GM21619 (cell line): ENCODE results near the gene FRMPD1.

ENCODE experiments used
- ATAC-seq: cut with Tn5 transposase; IDR thresholded peaks from one replicate; pipeline ENCODE4 v1.9.1; 2021; ENCODE audit not compliant: unreplicated experiment

Gene FRMPD1

GRCh38 chr9:37632479-37632878, 18.3 kb upstream of the FRMPD1 start:
- no peak for ATAC-seq

- no peak for ATAC-seq
These were observed 14.9 kb upstream of the FRMPD1 start for GRCh38 chr9:37635808-37636207.

- no peak for ATAC-seq
These were observed 14.0 kb upstream of the FRMPD1 start for GRCh38 chr9:37636511-37637448.

- no peak for ATAC-seq
These were observed 11.5 kb upstream of the FRMPD1 start for GRCh38 chr9:37639109-37639762.

- ATAC-seq = no peak
These were observed 10.9 kb upstream of the FRMPD1 start for GRCh38 chr9:37639841-37640240.

- no peak for ATAC-seq
These were observed 10.5 kb upstream of the FRMPD1 start for GRCh38 chr9:37640246-37640645.

- ATAC-seq = no peak
These were observed 9.4 kb upstream of the FRMPD1 start for GRCh38 chr9:37641331-37641730.

- ATAC-seq = no peak
These were observed 7.5 kb upstream of the FRMPD1 start for GRCh38 chr9:37643214-37643613.

- ATAC-seq = no peak
These were observed 4.7 kb upstream of the FRMPD1 start for GRCh38 chr9:37645903-37646506.

GRCh38 chr9:37650299-37650872, 368 bp upstream of the FRMPD1 start:
- no peak for ATAC-seq

- no peak for ATAC-seq
These were observed 1.5 kb downstream of the FRMPD1 start for GRCh38 chr9:37652261-37652660.

GRCh38 chr9:37653385-37653784, 2.6 kb downstream of the FRMPD1 start:
- no peak for ATAC-seq

- ATAC-seq = no peak
These were observed 6.2 kb downstream of the FRMPD1 start for GRCh38 chr9:37656936-37657335.

- ATAC-seq = no peak
These were observed 9.9 kb downstream of the FRMPD1 start for GRCh38 chr9:37660691-37661090.

GRCh38 chr9:37663926-37664325, 13.2 kb downstream of the FRMPD1 start:
- ATAC-seq = no peak

GRCh38 chr9:37667706-37668105, 17.0 kb downstream of the FRMPD1 start:
- no peak for ATAC-seq

GRCh38 chr9:37668116-37668601, 17.4 kb downstream of the FRMPD1 start:
- ATAC-seq = no peak

GRCh38 chr9:37669232-37669631, 18.5 kb downstream of the FRMPD1 start:
- no peak for ATAC-seq

GRCh38 chr9:37675661-37676060, 24.9 kb downstream of the FRMPD1 start:
- ATAC-seq = no peak

- no peak for ATAC-seq
These were observed 25.7 kb downstream of the FRMPD1 start for GRCh38 chr9:37676411-37676830.

GRCh38 chr9:37677435-37677834, 26.7 kb downstream of the FRMPD1 start:
- no peak for ATAC-seq
